Measurements from ENCODE around the gene ZNF587. TPM values are rescaled to one million over a fixed set of nuclear protein-coding genes. Genes with fewer than 3 reads are reported as not detected.
"Not testable (repeated sequence)": the region's sequence is repeated elsewhere in the genome, so short reads cannot be mapped to it uniquely, and the experiment has no call there.

Gene ZNF587
- total RNA-seq, 4 donors from 2014 or later: 13.2 to 27.5 (median 16.3) TPM

GRCh38 chr19:57872450-57872849 is 22.8 kb downstream of the ZNF587 start:
- no peaks in the 10 kb centered on the region for H3K27me3 ChIP-seq
- H3K4me3 ChIP-seq: no peak overlapping the region
- intact Hi-C loops (cut with DNase I): no loop called here
- peaks cover 6 to 54% (median 7%) of the 10 kb centered on the region in 3 donors for H3K36me3 ChIP-seq
- TF ChIP-seq POLR2A (IDR thresholded peaks at IDR 0.05): no peak
- TF ChIP-seq, protein P1, sequence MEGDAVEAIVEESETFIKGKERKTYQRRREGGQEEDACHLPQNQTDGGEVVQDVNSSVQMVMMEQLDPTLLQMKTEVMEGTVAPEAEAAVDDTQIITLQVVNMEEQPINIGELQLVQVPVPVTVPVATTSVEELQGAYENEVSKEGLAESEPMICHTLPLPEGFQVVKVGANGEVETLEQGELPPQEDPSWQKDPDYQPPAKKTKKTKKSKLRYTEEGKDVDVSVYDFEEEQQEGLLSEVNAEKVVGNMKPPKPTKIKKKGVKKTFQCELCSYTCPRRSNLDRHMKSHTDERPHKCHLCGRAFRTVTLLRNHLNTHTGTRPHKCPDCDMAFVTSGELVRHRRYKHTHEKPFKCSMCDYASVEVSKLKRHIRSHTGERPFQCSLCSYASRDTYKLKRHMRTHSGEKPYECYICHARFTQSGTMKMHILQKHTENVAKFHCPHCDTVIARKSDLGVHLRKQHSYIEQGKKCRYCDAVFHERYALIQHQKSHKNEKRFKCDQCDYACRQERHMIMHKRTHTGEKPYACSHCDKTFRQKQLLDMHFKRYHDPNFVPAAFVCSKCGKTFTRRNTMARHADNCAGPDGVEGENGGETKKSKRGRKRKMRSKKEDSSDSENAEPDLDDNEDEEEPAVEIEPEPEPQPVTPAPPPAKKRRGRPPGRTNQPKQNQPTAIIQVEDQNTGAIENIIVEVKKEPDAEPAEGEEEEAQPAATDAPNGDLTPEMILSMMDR (IDR thresholded peaks at IDR 0.05): no peak
- H3K27ac ChIP-seq: no peak overlapping the region
- no peaks in the 10 kb centered on the region for H3K4me1 ChIP-seq
- no peak for DNase-seq
- H3K9me3 ChIP-seq: peaks cover 0 to 98% (median 76%) of the 10 kb centered on the region in 3 donors

- H3K4me3 ChIP-seq; DNase-seq; H3K4me1 ChIP-seq; H3K27ac ChIP-seq; intact Hi-C loops (cut with DNase I); H3K27me3 ChIP-seq: not testable (repeated sequence)
- Histone ChIP-seq H3K9me3 (peaks cover 0 to 95% (median 64%) of the 10 kb centered on the region in 3 donors), H3K36me3 (peaks cover 0 to 54% (median 0%) of the 10 kb centered on the region in 3 donors)
- WGBS, 2 donors: 93% methylated on average over 8 of the region's 8 CpGs
These were observed 24.5 kb downstream of the ZNF587 start for GRCh38 chr19:57873883-57874799.

- intact Hi-C loops (cut with DNase I): no loop called here
- H3K4me1 ChIP-seq: peaks cover 0 to 33% (median 6%) of the 10 kb centered on the region in 3 donors
- no peak for DNase-seq
- H3K9me3 ChIP-seq: peaks cover 0 to 55% (median 9%) of the 10 kb centered on the region in 3 donors
- peaks cover 0 to 31% (median 0%) of the 10 kb centered on the region in 3 donors for H3K36me3 ChIP-seq
- H3K4me3 ChIP-seq: no peak overlapping the region
- no peak overlapping the region for H3K27ac ChIP-seq
- H3K27me3 ChIP-seq: no peaks in the 10 kb centered on the region
- TF ChIP-seq POLR2A (IDR thresholded peaks at IDR 0.05): no peak
- TF ChIP-seq, protein P1 (IDR thresholded peaks at IDR 0.05): no peak
- WGBS, 2 donors: 77 to 90% methylated on average over 3 of the region's 3 CpGs
These were observed 36.4 kb downstream of the ZNF587 start for GRCh38 chr19:57886046-57886445.

GRCh38 chr19:57887195-57887941 is 37.7 kb downstream of the ZNF587 start:
- H3K4me3 ChIP-seq: peak overlapping the region in 3 of 4 donors; percentile 42 to 67 (median 64)
- peak overlapping the region in 1 of 4 donors; percentile 33 for H3K27ac ChIP-seq
- no peak for DNase-seq
- H3K36me3 ChIP-seq: peaks cover 0 to 31% (median 0%) of the 10 kb centered on the region in 3 donors
- peaks cover 0 to 55% (median 13%) of the 10 kb centered on the region in 3 donors for H3K9me3 ChIP-seq
- no peaks in the 10 kb centered on the region for H3K27me3 ChIP-seq
- TF ChIP-seq POLR2A (IDR thresholded peaks at IDR 0.05): no peak
- TF ChIP-seq, protein P1 (IDR thresholded peaks at IDR 0.05): no peak
- 22 to 28% methylated on average over 6 of the region's 6 CpGs for WGBS, 2 donors
- intact Hi-C loops (cut with DNase I): no loop called here
- peaks cover 0 to 33% (median 6%) of the 10 kb centered on the region in 3 donors for H3K4me1 ChIP-seq

DNA sequence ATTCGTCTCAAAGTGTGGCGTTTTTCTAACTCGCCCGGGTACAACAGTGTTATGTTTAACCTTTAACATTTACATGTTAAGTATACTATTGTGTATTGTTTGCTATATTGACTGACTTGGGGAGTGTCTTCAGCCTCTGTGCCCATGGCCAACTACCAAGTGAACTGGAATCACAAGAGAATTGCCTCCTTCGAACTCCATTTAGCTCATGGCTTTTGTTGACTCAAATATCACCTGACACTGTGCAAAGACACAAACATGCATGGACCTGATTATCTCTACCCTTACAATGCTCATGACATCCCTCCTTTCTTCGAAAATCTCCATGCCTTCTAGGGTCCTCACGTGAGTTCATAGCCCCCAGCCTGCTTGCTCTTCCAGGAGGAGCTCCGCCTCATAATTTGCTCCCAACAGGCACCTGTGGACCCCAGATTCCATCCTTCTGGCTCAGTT is 38.5 kb downstream of the ZNF587 start:
- Histone ChIP-seq H3K4me1 (peaks cover 0 to 33% (median 6%) of the 10 kb centered on the region in 3 donors), H3K4me3 (peak overlapping the region; percentile 42 to 67 (median 56)), H3K9me3 (peaks cover 0 to 56% (median 15%) of the 10 kb centered on the region in 3 donors), H3K27ac (peak overlapping the region; percentile 33 to 78 (median 64)), H3K27me3 (no peaks in the 10 kb centered on the region), H3K36me3 (peaks cover 0 to 25% (median 0%) of the 10 kb centered on the region in 3 donors)
- WGBS, 2 donors: 12 to 16% methylated on average over 8 of the region's 8 CpGs
- intact Hi-C loops (cut with DNase I): no loop called here
- no peak for TF ChIP-seq POLR2A (IDR thresholded peaks at IDR 0.05)
- TF ChIP-seq, protein P1 (IDR thresholded peaks at IDR 0.05): no peak
- DNase-seq: no peak

Data from esophagus squamous epithelium (tissue), 5 donors.